GM19397 (cell line): ENCODE measurements around the gene FAM180A.

Source experiments
- ATAC-seq: cut with Tn5 transposase; IDR thresholded peaks from one replicate; pipeline ENCODE4 v1.9.1; 2021; ENCODE audit warnings: mild to moderate bottlenecking, moderate library complexity; ENCODE audit not compliant: unreplicated experiment

FAM180A gene

DNA sequence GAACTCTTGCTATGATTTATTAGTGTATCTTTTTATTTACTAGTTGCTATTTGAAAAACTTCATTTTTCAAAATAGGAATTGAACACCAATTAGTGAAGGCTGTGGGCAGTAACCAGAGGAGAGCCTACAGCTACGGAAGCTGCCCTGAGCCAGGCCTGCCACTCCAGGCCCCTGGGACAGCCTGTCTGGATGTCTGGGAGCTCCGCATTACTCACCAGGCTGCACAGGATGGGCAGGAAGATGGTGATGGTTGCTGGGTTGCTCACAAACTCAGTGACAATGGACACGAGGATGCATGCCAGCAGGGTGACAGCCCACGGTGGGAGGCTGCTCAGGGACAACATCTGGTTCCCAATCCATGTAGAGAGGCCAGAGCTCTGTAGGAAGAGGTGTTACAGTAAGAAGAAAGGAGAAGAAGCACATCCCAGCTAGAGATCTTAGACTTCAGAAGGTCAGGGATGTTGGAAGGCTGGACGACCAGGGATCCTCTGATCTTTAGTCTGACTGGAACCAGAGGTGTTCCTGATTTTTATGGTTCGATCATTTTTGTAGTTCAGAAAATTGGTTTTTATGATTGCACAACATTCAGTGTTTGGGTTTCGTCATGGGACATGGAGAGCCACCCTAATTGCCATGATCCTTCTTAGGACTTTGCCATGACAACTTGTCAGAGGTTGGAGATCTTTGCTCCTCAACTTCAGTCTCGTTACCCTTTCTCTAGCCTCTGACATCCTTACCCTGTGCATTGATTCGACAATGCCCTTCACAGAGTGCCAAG is 63.1 kb downstream of the FAM180A start:
- ATAC-seq = no peak

DNA sequence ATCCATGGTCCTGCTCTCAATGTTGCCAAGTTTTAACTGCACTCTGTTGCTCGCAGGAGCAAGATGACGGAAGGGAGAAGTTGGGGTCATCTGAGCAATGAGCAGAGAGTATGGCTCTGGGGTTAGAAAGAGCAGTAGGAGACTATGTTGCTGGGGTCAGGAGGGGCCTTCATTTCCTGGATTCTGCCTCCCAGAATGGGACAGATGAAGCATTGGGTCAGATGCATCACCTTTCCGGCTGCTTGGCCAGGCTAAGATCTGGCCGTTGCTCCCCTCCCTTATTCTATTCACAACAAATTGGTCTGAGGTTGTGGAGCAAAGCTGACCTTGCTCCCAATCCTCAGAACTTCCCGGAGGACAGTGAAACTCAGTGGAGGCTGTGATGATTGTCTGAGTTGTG is 63.9 kb downstream of the FAM180A start:
- ATAC-seq = no peak

- ATAC-seq = no peak
Observed at GRCh38 chr7:135684136-135684535, 64.5 kb downstream of the FAM180A start.

DNA sequence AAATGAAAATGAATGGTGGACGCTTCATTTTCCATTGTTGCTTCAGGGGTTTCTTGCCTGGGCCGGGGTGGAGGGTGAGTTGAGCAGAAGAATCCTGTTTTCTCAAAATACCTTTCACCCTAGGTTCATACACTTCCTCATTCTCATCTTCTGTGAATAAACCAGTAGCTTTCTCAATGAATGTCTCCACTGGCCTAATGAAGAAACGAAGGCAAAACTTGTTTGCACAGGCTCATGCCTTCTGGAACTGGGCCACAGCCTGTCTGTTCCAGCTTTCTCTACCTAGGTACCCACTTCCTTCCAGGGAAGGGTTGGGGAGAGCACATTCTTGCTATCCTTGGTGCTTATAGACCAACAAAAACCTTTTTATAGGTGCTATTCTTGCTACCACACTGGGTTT is 65.0 kb downstream of the FAM180A start:
- no peak for ATAC-seq

DNA sequence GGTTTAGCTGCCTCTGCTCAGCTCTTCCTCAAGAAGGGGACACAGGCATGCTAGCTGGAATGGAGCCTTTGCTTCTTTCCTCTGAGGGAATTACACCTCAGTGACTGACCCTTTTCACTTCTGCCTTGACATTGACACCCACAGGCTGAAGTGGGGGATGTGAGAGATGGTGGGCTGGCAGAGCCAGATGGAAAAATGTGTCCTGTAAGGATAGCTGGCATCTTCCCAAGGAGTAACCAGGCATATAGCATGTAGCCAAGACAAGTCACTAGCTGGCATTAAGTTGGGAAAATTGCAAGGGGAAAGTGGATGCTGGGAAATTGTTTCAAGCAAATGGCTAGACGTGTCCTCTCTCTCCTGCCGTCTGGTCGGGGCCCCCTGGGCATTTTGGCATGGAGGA is 66.4 kb downstream of the FAM180A start:
- no peak for ATAC-seq

- ATAC-seq = no peak
Observed at GRCh38 chr7:135681762-135682161, 66.9 kb downstream of the FAM180A start.
